CD14-positive monocyte (primary cell): ENCODE measurements around the gene CNDP2. TPM values are rescaled to one million over a fixed set of nuclear protein-coding genes. Genes with fewer than 3 reads are reported as not detected.
A peak's percentile ranks its signal among the peaks of the same experiment; 100 is the strongest.

Source experiments
- DNase-seq, 3 donors: peaks; one replicate each; pipeline ENCODE4 v3.0.0-alpha.2; 2011 to 2022
- H2AFZ ChIP-seq: 2 replicates; pipeline ENCODE4 v1.6.0; 2012; ENCODE audit warnings: mild to moderate bottlenecking, low read depth, low read length, inconsistent platforms; ENCODE audit not compliant: insufficient read depth, poor library complexity, severe bottlenecking
- H3K27ac ChIP-seq, 2 donors: 1 replicate in 1 of 2; 2 replicates in 1 of 2; pipeline ENCODE4 v1.5.1; 2012 to 2013; ENCODE audit warnings: low read length in 2 of 2, control low read depth in 1 of 2, inconsistent platforms in 1 of 2, low read depth in 1 of 2, mild to moderate bottlenecking in 1 of 2
- H3K27me3 ChIP-seq, 2 donors: one replicate each; pipeline versions ENCODE4 v1.6.0 to v1.6.1; 2011 to 2013; ENCODE audit warnings: low read length in 2 of 2; ENCODE audit not compliant: control insufficient read depth in 2 of 2, insufficient read depth in 2 of 2
- H3K36me3 ChIP-seq, 2 donors: replicated peaks in 1 of 2; 1 replicate in 1 of 2; 2 replicates in 1 of 2; pipeline versions ENCODE4 v1.5.1 to v1.6.1; 2012 to 2013; ENCODE audit warnings: low read length in 2 of 2, control low read depth in 1 of 2, inconsistent platforms in 1 of 2, mild to moderate bottlenecking in 1 of 2; ENCODE audit not compliant: insufficient read depth in 2 of 2, control insufficient read depth in 1 of 2
- H3K4me1 ChIP-seq, 2 donors: 1 replicate in 1 of 2; 2 replicates in 1 of 2; pipeline versions ENCODE4 v1.5.1 to v1.6.1; 2012 to 2013; ENCODE audit warnings: low read length in 2 of 2, control low read depth in 1 of 2, inconsistent platforms in 1 of 2, mild to moderate bottlenecking in 1 of 2, moderate library complexity in 1 of 2; ENCODE audit not compliant: insufficient read depth in 2 of 2, control insufficient read depth in 1 of 2
- H3K4me2 ChIP-seq: replicated peaks from 2 replicates; pipeline ENCODE3; 2012; ENCODE audit warnings: low read length, moderate library complexity, mild to moderate bottlenecking; ENCODE audit not compliant: poor library complexity, severe bottlenecking; ENCODE audit errors: extremely low read depth
- H3K4me3 ChIP-seq, 3 experiments: fragments of 200-600 bp in 1 of 3; sonication (generic) in 1 of 3; replicated peaks in 1 of 3; 1 replicate in 2 of 3; 2 replicates in 1 of 3; pipeline ENCODE4 v1.5.1; 2011 to 2013; ENCODE audit warnings: low read length in 3 of 3, mild to moderate bottlenecking in 3 of 3, control low read depth in 2 of 3, low read depth in 2 of 3, inconsistent platforms in 1 of 3, moderate library complexity in 1 of 3
- H3K79me2 ChIP-seq: 2 replicates; pipeline ENCODE4 v1.6.0; 2012; ENCODE audit warnings: mild to moderate bottlenecking, control low read depth, inconsistent platforms, low read length, moderate library complexity; ENCODE audit not compliant: insufficient read depth
- H3K9ac ChIP-seq: 2 replicates; pipeline ENCODE4 v1.6.0; 2017; ENCODE audit warnings: low read length, mild to moderate bottlenecking; ENCODE audit not compliant: insufficient read depth, poor library complexity, severe bottlenecking
- H3K9me3 ChIP-seq, 2 donors: replicated peaks in 1 of 2; 1 replicate in 1 of 2; 2 replicates in 1 of 2; pipeline versions ENCODE4 v1.5.1 to v1.6.1; 2012 to 2013; ENCODE audit warnings: low read length in 2 of 2, control low read depth in 1 of 2; ENCODE audit not compliant: control insufficient read depth in 1 of 2, insufficient read depth in 1 of 2
- H4K20me1 ChIP-seq: 2 replicates; pipeline ENCODE4 v1.6.0; 2012; ENCODE audit warnings: mild to moderate bottlenecking, low read length, control low read depth, moderate library complexity; ENCODE audit not compliant: insufficient read depth
- H3K27ac Mint-ChIP-seq, 7 donors: one replicate each; pipeline ENCODE4 v1.8.0; 2020; ENCODE audit warnings: mild to moderate bottlenecking in 7 of 7, mixed read lengths in 7 of 7, moderate library complexity in 6 of 7, inconsistent platforms in 2 of 7
- H3K27me3 Mint-ChIP-seq, 3 donors: one replicate each; pipeline ENCODE4 v1.8.0; 2021 to 2022; ENCODE audit warnings: low read depth in 3 of 3, mild to moderate bottlenecking in 3 of 3, mixed read lengths in 3 of 3, moderate library complexity in 3 of 3, inconsistent platforms in 1 of 3
- H3K36me3 Mint-ChIP-seq, 2 donors: one replicate each; pipeline ENCODE4 v1.8.0; 2020; ENCODE audit warnings: mixed read lengths in 2 of 2, inconsistent platforms in 1 of 2, mild to moderate bottlenecking in 1 of 2
- H3K4me1 Mint-ChIP-seq: one replicate; pipeline ENCODE4 v1.8.0; 2020; ENCODE audit warnings: mild to moderate bottlenecking, mixed read lengths
- H3K4me3 Mint-ChIP-seq, 2 donors: one replicate each; pipeline ENCODE4 v1.8.0; 2020; ENCODE audit warnings: mild to moderate bottlenecking in 2 of 2, mixed read lengths in 2 of 2, moderate library complexity in 1 of 2
- H3K9me3 Mint-ChIP-seq, 7 donors: one replicate each; pipeline ENCODE4 v1.8.0; 2020 to 2022; ENCODE audit warnings: mixed read lengths in 7 of 7, mild to moderate bottlenecking in 6 of 7, moderate library complexity in 6 of 7, inconsistent platforms in 2 of 7
- WGBS: methylation state at CpG from one replicate; pipeline ENCODE4 v1.1.5; 2013; ENCODE audit warnings: missing lambda C conversion rate; ENCODE audit not compliant: insufficient coverage; 5-methylcytosine and 5-hydroxymethylcytosine counted together
- intact Hi-C, 2 donors: fragments of 100-400 bp; cut with micrococcal nuclease; formaldehyde crosslinking; loops; one replicate each; pipeline versions ENCODE4 v1.15.0 to v1.15.1; 2023
- polyA plus RNA-seq, 3 donors: library from polyadenylated mRNA; depleted of rRNA in 1 of 3; unstranded in 2 of 3; stranded (reverse) in 1 of 3; fragments of 300-500 nt in 2 of 3; fragments of >200 nt in 1 of 3; fragmentation: Illumina TruSeq in 2 of 3; gene quantifications; 1 replicate in 2 of 3; 2 replicates in 1 of 3; pipeline ENCODE4 v1.2.3, GENCODE V29; 2012 to 2021
- TF ChIP-seq, protein P1 (sequence below): fragments of 200-600 bp; IDR thresholded peaks from one replicate; pipeline ENCODE4 v1.8.0; 2022; ENCODE audit warnings: antibody characterized with exemption, mild to moderate bottlenecking

CNDP2 gene
- polyA plus RNA-seq, 3 donors, result 103 to 186 (median 122) TPM

DNA sequence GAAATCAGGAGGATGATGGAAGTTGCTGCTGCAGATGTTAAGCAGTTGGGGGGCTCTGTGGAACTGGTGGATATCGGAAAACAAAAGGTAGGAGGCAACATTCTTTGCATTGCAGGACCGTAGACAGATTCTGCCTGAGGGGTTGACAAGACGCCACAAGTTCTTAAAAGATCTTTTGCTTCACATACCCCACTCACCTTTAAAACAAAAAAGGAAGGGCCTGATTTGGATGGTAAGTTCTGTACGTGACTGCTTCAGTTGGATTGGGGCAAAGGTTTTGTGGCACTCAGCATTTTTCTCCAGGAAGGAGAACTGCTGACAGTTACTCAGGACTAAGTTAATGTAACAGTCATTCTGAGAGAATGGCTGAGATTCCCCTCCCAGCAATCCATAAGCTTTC is 5.2 kb downstream of the CNDP2 start:
- Mint-ChIP-seq H3K4me3 (peak overlapping the region; percentile 89 to 92), H3K36me3 (peaks cover 49 to 51% of the 10 kb centered on the region in 2 donors), H3K27ac (peak overlapping the region; percentile 94 to 100 (median 96)), H3K27me3 (no peaks in the 10 kb centered on the region), H3K4me1 (peaks cover 63% of the 10 kb centered on the region), H3K9me3 (no peaks in the 10 kb centered on the region)
- peak overlapping the region; percentile 45 for H3K4me2 ChIP-seq
- peaks cover 47 to 59% of the 10 kb centered on the region in 2 donors for H3K4me1 ChIP-seq
- peak in 2 of 3 donors; percentile 23 to 63 for DNase-seq
- peaks cover 57% of the 10 kb centered on the region for H3K79me2 ChIP-seq
- H3K4me3 ChIP-seq, result peak overlapping the region in 1 of 3 experiments; percentile 86
- no peaks in the 10 kb centered on the region for H3K27me3 ChIP-seq
- peaks cover 37 to 53% of the 10 kb centered on the region in 2 donors for H3K36me3 ChIP-seq
- H3K9ac ChIP-seq, result peak overlapping the region; percentile 36
- H2AFZ ChIP-seq, result no peak overlapping the region
- WGBS, result no CpG with 5 or more reads among the region's 4 CpGs
- H4K20me1 ChIP-seq, result peaks cover 17% of the 10 kb centered on the region
- H3K9me3 ChIP-seq, result no peaks in the 10 kb centered on the region
- peak overlapping the region; percentile 87 to 90 for H3K27ac ChIP-seq
- intact Hi-C loops, result no loop called here
- TF ChIP-seq, protein P1, sequence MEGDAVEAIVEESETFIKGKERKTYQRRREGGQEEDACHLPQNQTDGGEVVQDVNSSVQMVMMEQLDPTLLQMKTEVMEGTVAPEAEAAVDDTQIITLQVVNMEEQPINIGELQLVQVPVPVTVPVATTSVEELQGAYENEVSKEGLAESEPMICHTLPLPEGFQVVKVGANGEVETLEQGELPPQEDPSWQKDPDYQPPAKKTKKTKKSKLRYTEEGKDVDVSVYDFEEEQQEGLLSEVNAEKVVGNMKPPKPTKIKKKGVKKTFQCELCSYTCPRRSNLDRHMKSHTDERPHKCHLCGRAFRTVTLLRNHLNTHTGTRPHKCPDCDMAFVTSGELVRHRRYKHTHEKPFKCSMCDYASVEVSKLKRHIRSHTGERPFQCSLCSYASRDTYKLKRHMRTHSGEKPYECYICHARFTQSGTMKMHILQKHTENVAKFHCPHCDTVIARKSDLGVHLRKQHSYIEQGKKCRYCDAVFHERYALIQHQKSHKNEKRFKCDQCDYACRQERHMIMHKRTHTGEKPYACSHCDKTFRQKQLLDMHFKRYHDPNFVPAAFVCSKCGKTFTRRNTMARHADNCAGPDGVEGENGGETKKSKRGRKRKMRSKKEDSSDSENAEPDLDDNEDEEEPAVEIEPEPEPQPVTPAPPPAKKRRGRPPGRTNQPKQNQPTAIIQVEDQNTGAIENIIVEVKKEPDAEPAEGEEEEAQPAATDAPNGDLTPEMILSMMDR, result no peak

DNA sequence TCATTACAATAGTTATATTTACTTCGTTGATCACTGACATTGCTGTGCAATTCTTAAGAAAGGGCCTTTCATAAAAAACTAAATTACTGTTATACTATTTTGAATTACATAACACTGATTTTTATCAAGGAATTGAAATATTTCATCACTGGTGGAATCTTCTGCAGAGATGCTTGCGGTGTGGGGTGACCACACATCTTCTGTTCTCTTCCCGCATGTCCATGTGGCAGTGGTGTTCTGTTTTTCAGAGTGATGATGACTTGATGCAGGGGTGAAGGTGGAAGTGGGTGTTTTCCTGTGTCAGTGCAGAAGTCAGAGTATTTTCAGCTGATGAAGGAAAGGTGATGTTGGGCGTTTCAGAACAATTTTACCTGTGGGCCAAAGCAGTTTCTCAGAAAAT is 7.0 kb downstream of the CNDP2 start:
- DNase-seq, result no peak
- Histone ChIP-seq H3K4me2 (no peak overlapping the region), H3K79me2 (peaks cover 44% of the 10 kb centered on the region), H4K20me1 (peaks cover 33% of the 10 kb centered on the region), H3K9ac (no peak overlapping the region), H3K27ac (no peak overlapping the region), H3K27me3 (no peaks in the 10 kb centered on the region), H3K4me1 (peaks cover 34 to 47% of the 10 kb centered on the region in 2 donors), H2AFZ (no peak overlapping the region), H3K9me3 (no peaks in the 10 kb centered on the region), H3K36me3 (peaks cover 54 to 71% of the 10 kb centered on the region in 2 donors), H3K4me3 (no peak overlapping the region)
- intact Hi-C loops, result no loop called here
- Mint-ChIP-seq H3K27me3 (no peaks in the 10 kb centered on the region), H3K9me3 (no peaks in the 10 kb centered on the region), H3K4me1 (peaks cover 55% of the 10 kb centered on the region), H3K4me3 (no peak overlapping the region), H3K27ac (peak overlapping the region in 2 of 7 donors; percentile 11 to 36), H3K36me3 (peaks cover 66 to 68% of the 10 kb centered on the region in 2 donors)
- WGBS, result 30% methylated on average over 3 of the region's 4 CpGs
- TF ChIP-seq, protein P1, result no peak
